MG63 (cell line): ENCODE data around the gene B4GALNT3. TPM values are rescaled to one million over a fixed set of nuclear protein-coding genes. Genes with fewer than 3 reads are reported as not detected.

ENCODE experiments used
- DNase-seq: peaks from one replicate; pipeline ENCODE4 v3.0.0-alpha.2; 2020
- H3K27me3 ChIP-seq: fragments of 250-450 bp; sonication (Bioruptor Pico); 2 replicates; pipeline ENCODE4 v1.5.1; 2020; ENCODE audit warnings: mild to moderate bottlenecking, moderate library complexity
- H3K36me3 ChIP-seq: fragments of 250-450 bp; sonication (Bioruptor Pico); 2 replicates; pipeline ENCODE4 v1.5.1; 2020; ENCODE audit warnings: mild to moderate bottlenecking, moderate library complexity
- H3K4me3 ChIP-seq: fragments of 250-450 bp; sonication (Bioruptor Pico); 2 replicates; pipeline ENCODE4 v1.5.1; 2020; ENCODE audit warnings: mild to moderate bottlenecking, moderate library complexity
- H3K9me3 ChIP-seq: fragments of 250-450 bp; sonication (Bioruptor Pico); 2 replicates; pipeline ENCODE4 v1.5.1; 2020; ENCODE audit warnings: mild to moderate bottlenecking, moderate library complexity
- total RNA-seq: library from RNA; depleted of rRNA; stranded (reverse); fragments of >200 nt; shearing (Covaris generic); gene quantifications from 2 replicates; pipeline ENCODE4 v1.2.3, GENCODE V29; 2014; ENCODE audit warnings: low replicate concordance

B4GALNT3 gene
- total RNA-seq, 1 experiment from 2014 or later = 0.30 TPM

- peaks cover 2% of the 10 kb centered on the region; the same call in 1 of the 2 replicates for H3K27me3 ChIP-seq
- H3K9me3 ChIP-seq = no peaks in the 10 kb centered on the region
- H3K36me3 ChIP-seq = no peaks in the 10 kb centered on the region
- no peak for DNase-seq
- H3K4me3 ChIP-seq = no peak overlapping the region
Observed at GRCh38 chr12:541676-542324, 82.1 kb downstream of the B4GALNT3 start.

GRCh38 chr12:542395-543113, 82.8 kb downstream of the B4GALNT3 start:
- H3K36me3 ChIP-seq = no peaks in the 10 kb centered on the region
- DNase-seq = no peak
- H3K27me3 ChIP-seq = peaks cover 5% of the 10 kb centered on the region; the same call in 1 of the 2 replicates
- H3K9me3 ChIP-seq = no peaks in the 10 kb centered on the region
- H3K4me3 ChIP-seq = no peak overlapping the region

GRCh38 chr12:543114-543451, 83.3 kb downstream of the B4GALNT3 start:
- no peak overlapping the region for H3K4me3 ChIP-seq
- peaks cover 5% of the 10 kb centered on the region; the same call in 1 of the 2 replicates for H3K27me3 ChIP-seq
- H3K9me3 ChIP-seq = no peaks in the 10 kb centered on the region
- DNase-seq = no peak
- H3K36me3 ChIP-seq = no peaks in the 10 kb centered on the region

- Histone ChIP-seq H3K36me3 (no peaks in the 10 kb centered on the region), H3K4me3 (no peak overlapping the region), H3K27me3 (peaks cover 5% of the 10 kb centered on the region; the same call in 1 of the 2 replicates), H3K9me3 (no peaks in the 10 kb centered on the region)
- DNase-seq = no peak
Observed at GRCh38 chr12:544142-544541, 84.4 kb downstream of the B4GALNT3 start.

GRCh38 chr12:544941-545635, 85.3 kb downstream of the B4GALNT3 start:
- Histone ChIP-seq H3K36me3 (no peaks in the 10 kb centered on the region), H3K4me3 (no peak overlapping the region), H3K27me3 (peaks cover 5% of the 10 kb centered on the region; the same call in 1 of the 2 replicates), H3K9me3 (no peaks in the 10 kb centered on the region)
- no peak for DNase-seq

GRCh38 chr12:545835-546234, 86.1 kb downstream of the B4GALNT3 start:
- Histone ChIP-seq H3K4me3 (no peak overlapping the region), H3K36me3 (no peaks in the 10 kb centered on the region), H3K9me3 (no peaks in the 10 kb centered on the region), H3K27me3 (peaks cover 5% of the 10 kb centered on the region; the same call in 1 of the 2 replicates)
- no peak for DNase-seq

GRCh38 chr12:546265-546919, 86.7 kb downstream of the B4GALNT3 start:
- no peak overlapping the region for H3K4me3 ChIP-seq
- no peak for DNase-seq
- H3K36me3 ChIP-seq = no peaks in the 10 kb centered on the region
- peaks cover 8% of the 10 kb centered on the region; the same call in 1 of the 2 replicates for H3K27me3 ChIP-seq
- H3K9me3 ChIP-seq = no peaks in the 10 kb centered on the region

GRCh38 chr12:546920-547845, 87.4 kb downstream of the B4GALNT3 start:
- Histone ChIP-seq H3K4me3 (no peak overlapping the region), H3K27me3 (peaks cover 9% of the 10 kb centered on the region; the same call in 1 of the 2 replicates), H3K36me3 (no peaks in the 10 kb centered on the region), H3K9me3 (no peaks in the 10 kb centered on the region)
- peak; percentile 62 for DNase-seq

GRCh38 chr12:547883-548470, 88.2 kb downstream of the B4GALNT3 start:
- DNase-seq = no peak
- Histone ChIP-seq H3K9me3 (no peaks in the 10 kb centered on the region), H3K27me3 (peaks cover 9% of the 10 kb centered on the region; the same call in 1 of the 2 replicates), H3K36me3 (no peaks in the 10 kb centered on the region), H3K4me3 (no peak overlapping the region)

GRCh38 chr12:549476-550082, 89.8 kb downstream of the B4GALNT3 start:
- H3K27me3 ChIP-seq = peaks cover 9% of the 10 kb centered on the region; the same call in 1 of the 2 replicates
- no peak for DNase-seq
- H3K4me3 ChIP-seq = no peak overlapping the region
- no peaks in the 10 kb centered on the region for H3K36me3 ChIP-seq
- no peaks in the 10 kb centered on the region for H3K9me3 ChIP-seq

- no peaks in the 10 kb centered on the region for H3K9me3 ChIP-seq
- DNase-seq = no peak
Observed at GRCh38 chr12:550473-551260, 90.9 kb downstream of the B4GALNT3 start.

GRCh38 chr12:552466-552865, 92.7 kb downstream of the B4GALNT3 start:
- DNase-seq = no peak
- H3K36me3 ChIP-seq = no peaks in the 10 kb centered on the region
- H3K4me3 ChIP-seq = no peak overlapping the region
- no peaks in the 10 kb centered on the region for H3K9me3 ChIP-seq
- peaks cover 4% of the 10 kb centered on the region; the same call in 1 of the 2 replicates for H3K27me3 ChIP-seq

More at GRCh38 chr12:550473-551260, 90.9 kb downstream of the B4GALNT3 start:
- Histone ChIP-seq H3K4me3 (no peak overlapping the region), H3K36me3 (no peaks in the 10 kb centered on the region), H3K27me3 (peaks cover 7% of the 10 kb centered on the region; the same call in 1 of the 2 replicates)

GRCh38 chr12:553216-554000, 93.7 kb downstream of the B4GALNT3 start:
- DNase-seq = no peak

GRCh38 chr12:554001-554285, 94.2 kb downstream of the B4GALNT3 start:
- H3K4me3 ChIP-seq = no peak overlapping the region
- H3K36me3 ChIP-seq = no peaks in the 10 kb centered on the region
- DNase-seq = no peak
- H3K27me3 ChIP-seq = peaks cover 4% of the 10 kb centered on the region; the same call in 1 of the 2 replicates
- no peaks in the 10 kb centered on the region for H3K9me3 ChIP-seq

More at GRCh38 chr12:553216-554000, 93.7 kb downstream of the B4GALNT3 start:
- no peaks in the 10 kb centered on the region for H3K36me3 ChIP-seq
- peaks cover 3% of the 10 kb centered on the region; the same call in 1 of the 2 replicates for H3K27me3 ChIP-seq
- H3K4me3 ChIP-seq = no peak overlapping the region
- H3K9me3 ChIP-seq = no peaks in the 10 kb centered on the region
